WERI-Rb-1 (cell line): ENCODE results near the gene RNASEH2A.

Experiments used
- DNase-seq: peaks from one replicate; pipeline ENCODE4 v3.0.0-alpha.2; 2020
- H3K27ac ChIP-seq: fragments of 250-450 bp; sonication (Bioruptor Pico); 2 replicates; pipeline ENCODE4 v1.5.1; 2020; ENCODE audit warnings: mild to moderate bottlenecking, moderate library complexity
- H3K27me3 ChIP-seq: fragments of 250-450 bp; sonication (Bioruptor Pico); 2 replicates; pipeline ENCODE4 v1.5.1; 2021; ENCODE audit warnings: mild to moderate bottlenecking, low read depth, moderate library complexity; ENCODE audit not compliant: insufficient read depth, severe bottlenecking
- H3K36me3 ChIP-seq: fragments of 250-450 bp; sonication (Bioruptor Pico); 2 replicates; pipeline ENCODE4 v1.5.1; 2020; ENCODE audit warnings: mild to moderate bottlenecking, moderate library complexity
- H3K4me3 ChIP-seq: 2 replicates; pipeline ENCODE4 v1.5.1; 2011; ENCODE audit warnings: low read depth, mild to moderate bottlenecking, control low read depth, low read length
- H3K9me3 ChIP-seq: fragments of 250-450 bp; sonication (Bioruptor Pico); 2 replicates; pipeline ENCODE4 v1.5.1; 2021; ENCODE audit warnings: mild to moderate bottlenecking, moderate library complexity; ENCODE audit not compliant: severe bottlenecking
- TF ChIP-seq, protein P1 (sequence below): IDR thresholded peaks from 2 replicates; pipeline ENCODE4 v1.5.1; 2011; ENCODE audit warnings: low read depth, mild to moderate bottlenecking, control low read depth, inconsistent platforms, low read length

The RNASEH2A gene

DNA sequence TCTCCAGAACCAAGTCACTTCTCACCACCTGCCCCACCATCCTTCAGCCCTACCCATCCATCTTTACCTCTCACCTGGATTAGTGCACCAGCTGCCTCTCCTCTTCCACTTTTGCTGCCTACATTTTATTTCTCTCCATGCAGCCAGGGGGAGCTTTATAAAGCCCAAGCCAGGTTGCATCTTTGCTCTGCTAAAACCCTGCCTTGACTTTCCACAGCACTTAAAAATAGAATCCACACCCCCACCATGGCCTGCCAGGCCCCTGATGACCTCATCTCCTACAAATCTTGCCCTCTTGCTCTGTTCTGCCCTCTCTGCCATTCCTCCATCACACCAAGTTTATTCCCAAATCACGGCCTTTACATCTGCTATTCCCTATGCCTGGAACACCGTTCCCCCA is 32.8 kb upstream of the RNASEH2A start:
- peaks cover 14% of the 10 kb centered on the region for H3K36me3 ChIP-seq
- no peaks in the 10 kb centered on the region for H3K9me3 ChIP-seq
- peak; percentile 66 for DNase-seq
- H3K27ac ChIP-seq, result peak overlapping the region; percentile 16; the same call in 1 of the 2 replicates
- TF ChIP-seq, protein P1, sequence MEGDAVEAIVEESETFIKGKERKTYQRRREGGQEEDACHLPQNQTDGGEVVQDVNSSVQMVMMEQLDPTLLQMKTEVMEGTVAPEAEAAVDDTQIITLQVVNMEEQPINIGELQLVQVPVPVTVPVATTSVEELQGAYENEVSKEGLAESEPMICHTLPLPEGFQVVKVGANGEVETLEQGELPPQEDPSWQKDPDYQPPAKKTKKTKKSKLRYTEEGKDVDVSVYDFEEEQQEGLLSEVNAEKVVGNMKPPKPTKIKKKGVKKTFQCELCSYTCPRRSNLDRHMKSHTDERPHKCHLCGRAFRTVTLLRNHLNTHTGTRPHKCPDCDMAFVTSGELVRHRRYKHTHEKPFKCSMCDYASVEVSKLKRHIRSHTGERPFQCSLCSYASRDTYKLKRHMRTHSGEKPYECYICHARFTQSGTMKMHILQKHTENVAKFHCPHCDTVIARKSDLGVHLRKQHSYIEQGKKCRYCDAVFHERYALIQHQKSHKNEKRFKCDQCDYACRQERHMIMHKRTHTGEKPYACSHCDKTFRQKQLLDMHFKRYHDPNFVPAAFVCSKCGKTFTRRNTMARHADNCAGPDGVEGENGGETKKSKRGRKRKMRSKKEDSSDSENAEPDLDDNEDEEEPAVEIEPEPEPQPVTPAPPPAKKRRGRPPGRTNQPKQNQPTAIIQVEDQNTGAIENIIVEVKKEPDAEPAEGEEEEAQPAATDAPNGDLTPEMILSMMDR, result peak; percentile 52
- H3K27me3 ChIP-seq, result no peaks in the 10 kb centered on the region
- no peak overlapping the region for H3K4me3 ChIP-seq

- Histone ChIP-seq H3K27ac (peak within 1 kb of the TSS; percentile 81), H3K4me3 (peak within 1 kb of the TSS; percentile 56), H3K36me3 (peaks cover 8% of the 10 kb centered on the region), H3K9me3 (no peaks in the 10 kb centered on the region), H3K27me3 (no peaks in the 10 kb centered on the region)
- TF ChIP-seq, protein P1, result no peak
- no peak for DNase-seq
Measured at GRCh38 chr19:12774588-12775555, 31.5 kb upstream of the RNASEH2A start, which contains the start of gene HOOK2. HOOK2 (minus strand) TSS chr19:12775552; CDS start chr19:12775449, 103 bp downstream.

- H3K36me3 ChIP-seq, result peaks cover 8% of the 10 kb centered on the region
- no peaks in the 10 kb centered on the region for H3K9me3 ChIP-seq
- H3K4me3 ChIP-seq, result peak overlapping the region; percentile 64
- no peaks in the 10 kb centered on the region for H3K27me3 ChIP-seq
- peak overlapping the region; percentile 84 for H3K27ac ChIP-seq
- TF ChIP-seq, protein P1, result peak; percentile 80
- peak; percentile 86 for DNase-seq
Measured at GRCh38 chr19:12777217-12778016, 29.0 kb upstream of the RNASEH2A start.

DNA sequence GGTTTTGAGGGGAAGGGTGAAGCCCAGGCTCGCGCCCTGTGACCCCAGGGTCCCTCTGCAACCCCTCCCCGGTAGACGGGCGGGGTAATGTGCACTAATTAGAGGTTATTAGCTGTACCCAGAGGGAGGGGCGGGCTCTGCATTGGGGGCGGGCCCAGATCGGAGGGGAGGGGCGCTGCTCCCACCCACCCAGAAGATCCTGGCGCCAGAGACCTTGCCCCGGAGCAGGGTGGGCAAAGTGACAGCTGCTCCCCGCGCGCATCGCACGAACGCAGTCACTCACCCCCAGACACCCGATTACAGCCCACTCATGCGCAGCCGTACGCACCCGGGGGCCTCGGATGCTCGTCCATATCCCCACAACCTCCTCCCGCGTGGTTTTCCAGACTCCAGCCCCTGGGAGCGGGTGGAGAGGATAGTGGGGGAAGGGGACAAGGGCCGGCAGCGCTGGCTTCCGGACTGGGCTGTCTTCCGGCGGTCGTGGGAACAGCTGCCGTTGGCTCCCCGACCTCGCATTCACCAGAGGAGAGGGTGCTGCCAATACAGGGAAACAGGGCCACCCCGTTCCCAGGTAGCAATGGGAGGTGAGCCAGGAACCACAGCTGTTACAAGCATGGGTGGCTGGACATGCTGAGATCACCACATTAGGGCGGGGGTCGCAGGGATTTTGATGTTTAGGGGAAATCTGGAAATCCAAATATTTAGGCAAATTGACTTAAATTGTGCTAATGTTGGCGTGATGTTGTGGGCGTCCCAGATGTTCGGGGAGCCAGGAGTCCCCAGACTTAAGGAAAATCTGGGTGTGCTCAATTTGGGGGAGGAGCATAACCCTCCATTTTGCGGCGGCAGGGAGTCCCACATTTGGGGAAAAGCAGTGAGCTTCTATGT is 28.1 kb upstream of the RNASEH2A start:
- Histone ChIP-seq H3K9me3 (no peaks in the 10 kb centered on the region), H3K27me3 (no peaks in the 10 kb centered on the region), H3K27ac (peak overlapping the region; percentile 84), H3K4me3 (peak overlapping the region; percentile 64), H3K36me3 (peaks cover 8% of the 10 kb centered on the region)
- TF ChIP-seq, protein P1, result no peak
- DNase-seq, result peak; percentile 81

GRCh38 chr19:12778905-12779161 is 27.6 kb upstream of the RNASEH2A start:
- TF ChIP-seq, protein P1, result no peak
- Histone ChIP-seq H3K27me3 (no peaks in the 10 kb centered on the region), H3K36me3 (peaks cover 7% of the 10 kb centered on the region), H3K27ac (peak overlapping the region; percentile 84), H3K4me3 (peak overlapping the region; percentile 64; the same call in 1 of the 2 replicates), H3K9me3 (no peaks in the 10 kb centered on the region)
- DNase-seq, result no peak
